ENCODE measurements around the gene COQ3. TPM values are rescaled to one million over a fixed set of nuclear protein-coding genes. Genes with fewer than 3 reads are reported as not detected.

COQ3 gene
- total RNA-seq, 1 experiment from 2014 or later: 13.9 TPM

- H3K27me3 Mint-ChIP-seq (ENCODE audit: low read depth): no peaks in the 10 kb centered on the region
- ATAC-seq: no peak
- TF ChIP-seq ZBTB43 (CRISPR knock-in tag; IDR thresholded peaks at IDR 0.05) (no peak), JAZF1 (CRISPR knock-in tag; IDR thresholded peaks at IDR 0.05) (no peak), ZNF281 (CRISPR knock-in tag; IDR thresholded peaks at IDR 0.05) (no peak), MYBL2 (CRISPR knock-in tag; IDR thresholded peaks at IDR 0.05) (no peak), ZNF396 (CRISPR knock-in tag; IDR thresholded peaks at IDR 0.05; ENCODE audit: borderline replicate concordance) (no peak), ZNF423 (CRISPR knock-in tag; IDR thresholded peaks at IDR 0.05) (no peak), TCF7 (CRISPR knock-in tag; IDR thresholded peaks at IDR 0.05; ENCODE audit: low read depth) (no peak), SMAD3 (CRISPR knock-in tag; IDR thresholded peaks at IDR 0.05; ENCODE audit: borderline replicate concordance) (no peak), RELA (CRISPR knock-in tag; IDR thresholded peaks at IDR 0.05; ENCODE audit: borderline replicate concordance) (no peak), NR3C1 (CRISPR knock-in tag; conservative IDR thresholded peaks at IDR 0.05; ENCODE audit: low read depth) (no peak), ZNF219 (CRISPR knock-in tag; IDR thresholded peaks at IDR 0.05; ENCODE audit: borderline replicate concordance) (no peak)
- no peak overlapping the region for H3K4me3 Mint-ChIP-seq
- H3K9me3 Mint-ChIP-seq: no peaks in the 10 kb centered on the region
- H3K27ac Mint-ChIP-seq: no peak overlapping the region
- peaks cover 11% of the 10 kb centered on the region for H3K4me1 Mint-ChIP-seq
- CTCF ChIA-PET: no interaction called here
- POLR2A ChIA-PET: no interaction called here
- peaks cover 17% of the 10 kb centered on the region for H3K36me3 Mint-ChIP-seq
- DNase-seq (ENCODE audit: low spot score): no peak
Observed at GRCh38 chr6:99415446-99415845, 21.5 kb upstream of the COQ3 start.

- TF ChIP-seq HMGXB4 (CRISPR knock-in tag; IDR thresholded peaks at IDR 0.05) (no peak), MYBL2 (CRISPR knock-in tag; IDR thresholded peaks at IDR 0.05) (no peak), GRHL2 (CRISPR knock-in tag; IDR thresholded peaks at IDR 0.05; ENCODE audit: insufficient replicate concordance, severe bottlenecking) (no peak), ATF1 (CRISPR knock-in tag; IDR thresholded peaks at IDR 0.05) (no peak), GABPB1 (CRISPR knock-in tag; IDR thresholded peaks at IDR 0.05) (no peak), ZNF138 (CRISPR knock-in tag; conservative IDR thresholded peaks at IDR 0.05) (no peak), OVOL2 (CRISPR knock-in tag; IDR thresholded peaks at IDR 0.05; ENCODE audit: borderline replicate concordance) (no peak), TCF7 (CRISPR knock-in tag; IDR thresholded peaks at IDR 0.05; ENCODE audit: low read depth) (no peak), ZNF219 (CRISPR knock-in tag; IDR thresholded peaks at IDR 0.05; ENCODE audit: borderline replicate concordance) (no peak), NR2C2 (CRISPR knock-in tag; IDR thresholded peaks at IDR 0.05) (no peak), JAZF1 (CRISPR knock-in tag; IDR thresholded peaks at IDR 0.05) (no peak)
- DNase-seq (ENCODE audit: low spot score) (no peak), ATAC-seq (no peak)
- Mint-ChIP-seq H3K4me1 (0 out of 2 replicates have a peak, but pooled peaks cover 4% of the 10 kb centered on the region), H3K4me3 (no peak overlapping the region), H3K27ac (no peak overlapping the region), H3K27me3 (ENCODE audit: low read depth) (no peaks in the 10 kb centered on the region), H3K9me3 (no peaks in the 10 kb centered on the region), H3K36me3 (peaks cover 43% of the 10 kb centered on the region)
- ChIA-PET CTCF (interaction anchor here (0.6 kb wide), 1 partner anchor 1976 kb away, joined by 4 read pairs; no protein-coding TSS in a partner anchor), POLR2A (no interaction called here)
Observed at GRCh38 chr6:99412065-99412464, 18.1 kb upstream of the COQ3 start.

- ChIA-PET POLR2A (no interaction called here), CTCF (no interaction called here)
- DNase-seq (ENCODE audit: low spot score): no peak
- Mint-ChIP-seq H3K27ac (no peak overlapping the region), H3K36me3 (peaks cover 62% of the 10 kb centered on the region), H3K4me3 (no peak overlapping the region), H3K9me3 (no peaks in the 10 kb centered on the region), H3K4me1 (no peaks in the 10 kb centered on the region), H3K27me3 (ENCODE audit: low read depth) (no peaks in the 10 kb centered on the region)
- no peak for ATAC-seq
- TF ChIP-seq ATF1 (CRISPR knock-in tag; IDR thresholded peaks at IDR 0.05) (no peak), ZSCAN18 (CRISPR knock-in tag; IDR thresholded peaks at IDR 0.05) (no peak), ATF3 (CRISPR knock-in tag; conservative IDR thresholded peaks at IDR 0.05) (no peak)
Observed at GRCh38 chr6:99409672-99410071, 15.7 kb upstream of the COQ3 start.

Data from WTC11 (cell line).